Nephron progenitor cell (in vitro differentiated cells): Measurements from ENCODE around the gene MYLK.

ENCODE experiments used
- DNase-seq: peaks from one replicate; pipeline ENCODE4 v3.0.0; 2021
- H3K27ac Mint-ChIP-seq: 2 replicates; pipeline ENCODE4 v1.8.0; 2021; ENCODE audit warnings: mild to moderate bottlenecking, moderate library complexity, mixed read lengths
- H3K27me3 Mint-ChIP-seq: 2 replicates; pipeline ENCODE4 v1.8.0; 2021; ENCODE audit warnings: mild to moderate bottlenecking, low read depth, mixed read lengths; ENCODE audit not compliant: poor library complexity
- H3K36me3 Mint-ChIP-seq: 2 replicates; pipeline ENCODE4 v1.8.0; 2021; ENCODE audit warnings: low read depth, mixed read lengths
- H3K4me1 Mint-ChIP-seq: 2 replicates; pipeline ENCODE4 v1.8.0; 2021; ENCODE audit warnings: mixed read lengths
- H3K4me3 Mint-ChIP-seq: 2 replicates; pipeline ENCODE4 v1.8.0; 2021; ENCODE audit warnings: mild to moderate bottlenecking, moderate library complexity, mixed read lengths
- H3K9me3 Mint-ChIP-seq: 2 replicates; pipeline ENCODE4 v1.8.0; 2021; ENCODE audit warnings: mild to moderate bottlenecking, moderate library complexity, mixed read lengths
- TF ChIP-seq, protein P1 (sequence below): fragments of 200-600 bp; sonication (generic); IDR thresholded peaks from 2 replicates; pipeline ENCODE4 v1.5.0; 2021; ENCODE audit warnings: antibody characterized with exemption

MYLK gene

GRCh38 chr3:123818324-123818920 is 65.7 kb downstream of the MYLK start:
- DNase-seq = no peak
- H3K27ac Mint-ChIP-seq = no peak overlapping the region
- H3K9me3 Mint-ChIP-seq = peaks cover 3% of the 10 kb centered on the region
- H3K4me1 Mint-ChIP-seq = no peaks in the 10 kb centered on the region
- TF ChIP-seq, protein P1, sequence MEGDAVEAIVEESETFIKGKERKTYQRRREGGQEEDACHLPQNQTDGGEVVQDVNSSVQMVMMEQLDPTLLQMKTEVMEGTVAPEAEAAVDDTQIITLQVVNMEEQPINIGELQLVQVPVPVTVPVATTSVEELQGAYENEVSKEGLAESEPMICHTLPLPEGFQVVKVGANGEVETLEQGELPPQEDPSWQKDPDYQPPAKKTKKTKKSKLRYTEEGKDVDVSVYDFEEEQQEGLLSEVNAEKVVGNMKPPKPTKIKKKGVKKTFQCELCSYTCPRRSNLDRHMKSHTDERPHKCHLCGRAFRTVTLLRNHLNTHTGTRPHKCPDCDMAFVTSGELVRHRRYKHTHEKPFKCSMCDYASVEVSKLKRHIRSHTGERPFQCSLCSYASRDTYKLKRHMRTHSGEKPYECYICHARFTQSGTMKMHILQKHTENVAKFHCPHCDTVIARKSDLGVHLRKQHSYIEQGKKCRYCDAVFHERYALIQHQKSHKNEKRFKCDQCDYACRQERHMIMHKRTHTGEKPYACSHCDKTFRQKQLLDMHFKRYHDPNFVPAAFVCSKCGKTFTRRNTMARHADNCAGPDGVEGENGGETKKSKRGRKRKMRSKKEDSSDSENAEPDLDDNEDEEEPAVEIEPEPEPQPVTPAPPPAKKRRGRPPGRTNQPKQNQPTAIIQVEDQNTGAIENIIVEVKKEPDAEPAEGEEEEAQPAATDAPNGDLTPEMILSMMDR = no peak
- H3K27me3 Mint-ChIP-seq = peaks cover 2% of the 10 kb centered on the region
- H3K4me3 Mint-ChIP-seq = no peak overlapping the region
- peaks cover 10% of the 10 kb centered on the region for H3K36me3 Mint-ChIP-seq

DNA sequence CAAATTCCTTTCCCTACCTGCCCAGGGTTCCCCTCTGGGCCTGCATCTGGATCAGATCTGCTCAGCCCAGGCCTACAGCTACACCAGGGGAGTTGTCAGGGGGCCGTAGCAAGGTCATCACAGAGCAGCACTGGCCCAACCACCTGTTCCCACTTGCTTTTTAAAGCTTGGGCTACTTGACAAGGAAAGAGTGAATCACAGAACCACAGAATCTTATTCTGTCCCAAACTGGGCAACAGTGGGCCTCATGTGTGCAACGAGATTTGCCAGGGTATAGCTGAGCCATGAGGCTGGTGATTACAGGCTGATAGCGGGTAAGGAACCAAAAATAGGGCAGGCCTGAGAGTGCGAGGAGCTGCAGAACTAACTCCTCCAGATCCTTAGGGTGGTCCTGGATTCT is 66.7 kb downstream of the MYLK start:
- TF ChIP-seq, protein P1 = no peak
- Mint-ChIP-seq H3K27me3 (no peaks in the 10 kb centered on the region), H3K4me3 (no peak overlapping the region), H3K9me3 (no peaks in the 10 kb centered on the region), H3K36me3 (peaks cover 5% of the 10 kb centered on the region), H3K27ac (no peak overlapping the region), H3K4me1 (no peaks in the 10 kb centered on the region)
- DNase-seq = no peak

- H3K27ac Mint-ChIP-seq = no peak overlapping the region
- H3K4me1 Mint-ChIP-seq = no peaks in the 10 kb centered on the region
- H3K36me3 Mint-ChIP-seq = peaks cover 5% of the 10 kb centered on the region
- H3K27me3 Mint-ChIP-seq = no peaks in the 10 kb centered on the region
- DNase-seq = no peak
- H3K4me3 Mint-ChIP-seq = no peak overlapping the region
- TF ChIP-seq, protein P1 = no peak
- H3K9me3 Mint-ChIP-seq = no peaks in the 10 kb centered on the region
Measured at GRCh38 chr3:123816673-123817207, 67.4 kb downstream of the MYLK start.

DNA sequence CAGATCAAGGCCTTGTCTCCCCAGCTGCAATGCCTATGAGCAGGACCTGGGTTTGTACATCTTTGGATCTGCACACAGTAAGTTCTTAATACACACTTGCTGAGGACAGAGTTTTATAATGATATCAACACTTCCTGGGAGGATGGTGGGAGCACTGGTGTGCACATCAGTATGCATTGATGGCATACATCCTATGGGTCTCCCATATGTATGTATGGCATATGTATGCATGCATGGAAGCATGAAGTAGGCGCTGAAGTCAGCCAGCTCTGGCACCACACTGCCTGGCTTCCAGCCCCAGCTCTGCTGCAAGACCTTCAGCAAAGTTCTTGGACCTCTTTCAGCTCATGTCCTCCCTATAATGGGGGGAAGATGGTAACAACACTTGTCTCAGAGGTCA is 68.2 kb downstream of the MYLK start:
- no peaks in the 10 kb centered on the region for H3K4me1 Mint-ChIP-seq
- TF ChIP-seq, protein P1 = no peak
- no peak for DNase-seq
- no peaks in the 10 kb centered on the region for H3K27me3 Mint-ChIP-seq
- no peak overlapping the region for H3K4me3 Mint-ChIP-seq
- H3K36me3 Mint-ChIP-seq = no peaks in the 10 kb centered on the region
- no peak overlapping the region for H3K27ac Mint-ChIP-seq
- H3K9me3 Mint-ChIP-seq = no peaks in the 10 kb centered on the region

DNA sequence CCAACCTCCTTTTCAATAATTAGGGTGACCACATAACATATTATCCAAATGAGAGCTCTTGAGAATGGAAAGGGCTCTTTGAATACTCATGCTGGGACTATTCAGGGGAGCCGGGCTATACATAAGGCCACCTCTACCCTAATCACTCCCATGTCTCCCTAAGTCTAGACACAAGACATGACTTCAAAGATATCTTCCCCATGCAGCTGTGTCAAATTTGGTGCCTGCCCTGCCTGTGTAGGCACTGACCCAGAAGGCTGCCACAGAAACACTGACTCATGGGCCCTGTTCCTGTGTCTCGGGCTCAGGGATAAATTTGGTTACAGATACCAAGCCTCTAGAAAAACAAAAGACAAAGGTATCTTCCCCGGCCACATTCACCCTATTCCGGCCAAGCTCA is 70.3 kb downstream of the MYLK start:
- TF ChIP-seq, protein P1 = no peak
- no peaks in the 10 kb centered on the region for H3K27me3 Mint-ChIP-seq
- H3K9me3 Mint-ChIP-seq = no peaks in the 10 kb centered on the region
- H3K36me3 Mint-ChIP-seq = no peaks in the 10 kb centered on the region
- H3K27ac Mint-ChIP-seq = no peak overlapping the region
- DNase-seq = no peak
- H3K4me3 Mint-ChIP-seq = no peak overlapping the region
- H3K4me1 Mint-ChIP-seq = no peaks in the 10 kb centered on the region

DNA sequence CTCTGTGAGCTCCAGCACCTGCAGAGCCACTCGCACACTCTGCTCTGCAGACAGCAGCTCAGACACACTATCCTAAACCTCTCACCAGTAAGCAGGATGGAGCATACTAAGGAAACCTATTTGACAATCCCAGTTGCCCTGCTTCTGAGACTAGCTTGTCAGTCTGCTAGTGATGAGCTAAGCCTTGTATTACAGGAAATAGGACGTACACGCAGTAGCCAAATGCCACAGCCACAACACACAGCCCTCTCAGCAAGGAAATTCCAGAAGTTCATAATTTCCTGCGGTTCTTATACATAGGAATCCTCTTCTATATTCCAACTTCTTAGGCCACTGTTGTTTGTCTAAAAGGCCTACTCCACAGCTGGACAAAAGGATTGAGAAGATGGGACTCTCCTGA is 74.5 kb downstream of the MYLK start:
- H3K9me3 Mint-ChIP-seq = no peaks in the 10 kb centered on the region
- no peak overlapping the region for H3K27ac Mint-ChIP-seq
- no peak overlapping the region for H3K4me3 Mint-ChIP-seq
- H3K36me3 Mint-ChIP-seq = no peaks in the 10 kb centered on the region
- peaks cover 10% of the 10 kb centered on the region for H3K4me1 Mint-ChIP-seq
- H3K27me3 Mint-ChIP-seq = no peaks in the 10 kb centered on the region
- TF ChIP-seq, protein P1 = no peak
- DNase-seq = no peak
